GM19328 (cell line): ENCODE data around the gene TLX2.

Experiments
- ATAC-seq: cut with Tn5 transposase; IDR thresholded peaks from one replicate; pipeline ENCODE4 v1.9.1; 2021; ENCODE audit warnings: mild to moderate bottlenecking, moderate library complexity; ENCODE audit not compliant: unreplicated experiment

TLX2 gene

GRCh38 chr2:74511104-74511989 is 2.9 kb upstream of the TLX2 start:
- ATAC-seq: no peak

GRCh38 chr2:74512744-74513604 is 1.3 kb upstream of the TLX2 start:
- ATAC-seq: no peak

- no peak for ATAC-seq
Measured at GRCh38 chr2:74513605-74514367, 464 bp upstream of the TLX2 start.

GRCh38 chr2:74515271-74515980 is 1.2 kb downstream of the TLX2 start:
- ATAC-seq: no peak

- ATAC-seq: no peak
Measured at GRCh38 chr2:74515981-74516633, 1.9 kb downstream of the TLX2 start.

GRCh38 chr2:74516650-74517049 is 2.4 kb downstream of the TLX2 start:
- no peak for ATAC-seq

- no peak for ATAC-seq
Measured at GRCh38 chr2:74522516-74522915, 8.3 kb downstream of the TLX2 start.

- no peak for ATAC-seq
Measured at GRCh38 chr2:74524005-74524404, 9.8 kb downstream of the TLX2 start.

GRCh38 chr2:74524955-74525716 is 10.9 kb downstream of the TLX2 start:
- ATAC-seq: no peak

GRCh38 chr2:74525717-74526648 is 11.7 kb downstream of the TLX2 start, which contains the start of gene DQX1:
Gene DQX1, minus strand, starts transcription at chr2:74526231. Its CDS starts 502 bp downstream, at chr2:74525729.
- no peak for ATAC-seq

- ATAC-seq: no peak
Measured at GRCh38 chr2:74526649-74527230, 12.5 kb downstream of the TLX2 start.

- no peak for ATAC-seq
Measured at GRCh38 chr2:74527741-74528140, 13.5 kb downstream of the TLX2 start.

- no peak for ATAC-seq
Measured at GRCh38 chr2:74528600-74529356, 14.5 kb downstream of the TLX2 start.

- peak; percentile 83 for ATAC-seq
Measured at GRCh38 chr2:74529357-74530238, 15.3 kb downstream of the TLX2 start, which contains the start of the genes AUP1 and HTRA2. Gene AUP1, minus strand, starts transcription at chr2:74529706. Its CDS starts 77 bp downstream, at chr2:74529629. Gene HTRA2, plus strand, starts transcription at chr2:74529933. Its CDS starts 74 bp downstream, at chr2:74530007.

GRCh38 chr2:74530239-74531187 is 16.3 kb downstream of the TLX2 start:
- no peak for ATAC-seq
